ENCODE measurements around the gene DNM3. TPM values are rescaled to one million over a fixed set of nuclear protein-coding genes. Genes with fewer than 3 reads are reported as not detected.

DNM3 gene
- total and polyA plus RNA-seq, 2 of the 8 experiments (the other 6 are each of a cell fraction or from before 2014, with no cell fraction given): 2.0 to 8.5 TPM

GRCh38 chr1:172088256-172088655, 247.0 kb downstream of the DNM3 start (continued):
- no peak for TF ChIP-seq E2F6 (IDR thresholded peaks at IDR 0.05)
- no peak for TF ChIP-seq CTCF (IDR thresholded peaks at IDR 0.05; ENCODE audit: control extremely low read depth in 1 of 3, insufficient read depth in 1 of 3, low read depth in 1 of 3, low read length in 3 of 3)
- no peak for TF ChIP-seq PHF8 (conservative IDR thresholded peaks at IDR 0.05; ENCODE audit: low read depth, low read length)
- TF ChIP-seq ZNF274 (IDR thresholded peaks at IDR 0.05; ENCODE audit: borderline replicate concordance, extremely low read depth, low read length): no peak
- TF ChIP-seq EP300 (IDR thresholded peaks at IDR 0.05; ENCODE audit: borderline replicate concordance in 1 of 2, low read depth in 2 of 2, low read length in 2 of 2): no peak
- no peak for TF ChIP-seq YY1 (IDR thresholded peaks at IDR 0.05; ENCODE audit: low read depth, low read length)

Data from H1 (cell line).